ENCODE results near the gene SND1.

SND1 gene

GRCh38 chr7:127754457-127754856 is 102.5 kb downstream of the SND1 start:
- no peak overlapping the region for H3K4me3 ChIP-seq
- no peak for TF ChIP-seq CTCF (IDR thresholded peaks at IDR 0.05)
- no peak overlapping the region for H3K27ac ChIP-seq
- DNase-seq (ENCODE audit: low spot score), result no peak

GRCh38 chr7:127755521-127755920 is 103.5 kb downstream of the SND1 start:
- no peak for TF ChIP-seq CTCF (IDR thresholded peaks at IDR 0.05)
- H3K4me3 ChIP-seq, result no peak overlapping the region
- H3K27ac ChIP-seq, result no peak overlapping the region
- no peak for DNase-seq (ENCODE audit: low spot score)

- no peak overlapping the region for H3K4me3 ChIP-seq
- TF ChIP-seq CTCF (IDR thresholded peaks at IDR 0.05), result no peak
- H3K27ac ChIP-seq, result no peak overlapping the region
- no peak for DNase-seq (ENCODE audit: low spot score)
These were observed 104.0 kb downstream of the SND1 start for GRCh38 chr7:127755965-127756364.

- Histone ChIP-seq H3K27ac (no peak overlapping the region), H3K4me3 (no peak overlapping the region)
- no peak for DNase-seq (ENCODE audit: low spot score)
- no peak for TF ChIP-seq CTCF (IDR thresholded peaks at IDR 0.05)
These were observed 106.1 kb downstream of the SND1 start for GRCh38 chr7:127758105-127758504.

GRCh38 chr7:127758845-127759244 is 106.9 kb downstream of the SND1 start:
- no peak for TF ChIP-seq CTCF (IDR thresholded peaks at IDR 0.05)
- DNase-seq (ENCODE audit: low spot score), result no peak
- no peak overlapping the region for H3K4me3 ChIP-seq
- H3K27ac ChIP-seq, result no peak overlapping the region

- DNase-seq (ENCODE audit: low spot score), result no peak
- Histone ChIP-seq H3K4me3 (no peak overlapping the region), H3K27ac (no peak overlapping the region)
- no peak for TF ChIP-seq CTCF (IDR thresholded peaks at IDR 0.05)
These were observed 108.0 kb downstream of the SND1 start for GRCh38 chr7:127759945-127760421.

- Histone ChIP-seq H3K4me3 (no peak overlapping the region), H3K27ac (no peak overlapping the region)
- no peak for DNase-seq (ENCODE audit: low spot score)
- TF ChIP-seq CTCF (IDR thresholded peaks at IDR 0.05), result no peak
These were observed 108.5 kb downstream of the SND1 start for GRCh38 chr7:127760436-127761031.
